GM20431 (cell line): ENCODE results near the gene SLC26A3.

Experiments used
- in situ Hi-C: fragments of 300-500 bp; cut with MseI, MboI; formaldehyde crosslinking; loops from one replicate; pipeline ENCODE4 v1.15.0; 2020; ENCODE audit warnings: low sequenced_read_pairs; ENCODE audit not compliant: unreplicated experiment

The SLC26A3 gene

DNA sequence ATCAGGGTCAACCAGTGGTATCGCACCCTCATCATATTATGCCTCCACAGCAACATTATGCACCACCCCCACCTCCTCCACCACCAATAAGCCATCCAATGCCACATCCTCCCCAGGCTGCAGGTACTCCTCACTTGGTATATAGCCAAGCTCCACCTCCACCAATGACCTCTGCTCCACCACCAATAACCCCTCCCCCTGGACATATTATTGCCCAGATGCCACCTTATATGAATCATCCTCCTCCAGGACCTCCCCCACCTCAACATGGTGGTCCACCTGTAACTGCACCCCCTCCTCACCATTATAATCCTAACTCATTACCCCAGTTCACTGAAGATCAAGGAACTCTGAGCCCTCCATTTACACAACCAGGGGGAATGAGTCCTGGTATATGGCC lies 44.4 kb downstream of the SLC26A3 start:
- in situ Hi-C loops, result no loop called here

DNA sequence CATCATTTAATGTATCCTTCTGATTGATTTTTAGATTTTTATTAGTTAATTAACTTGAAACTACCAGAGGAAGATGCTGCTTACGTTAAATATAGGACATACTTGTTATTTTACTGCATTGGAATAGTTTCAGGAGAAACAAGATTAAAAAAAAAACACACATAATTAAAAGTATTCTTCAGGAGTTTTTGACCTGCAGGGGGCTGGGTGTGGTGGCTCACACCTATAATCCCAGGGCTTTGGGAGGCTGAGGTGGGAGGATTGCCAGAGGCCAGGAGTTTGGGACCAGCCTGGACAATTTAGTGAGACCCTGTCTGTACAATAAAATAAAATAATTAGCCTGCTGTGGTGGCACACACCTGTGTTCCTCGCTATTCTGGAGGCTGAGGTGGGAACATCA lies 48.4 kb downstream of the SLC26A3 start:
- in situ Hi-C loops, result no loop called here

DNA sequence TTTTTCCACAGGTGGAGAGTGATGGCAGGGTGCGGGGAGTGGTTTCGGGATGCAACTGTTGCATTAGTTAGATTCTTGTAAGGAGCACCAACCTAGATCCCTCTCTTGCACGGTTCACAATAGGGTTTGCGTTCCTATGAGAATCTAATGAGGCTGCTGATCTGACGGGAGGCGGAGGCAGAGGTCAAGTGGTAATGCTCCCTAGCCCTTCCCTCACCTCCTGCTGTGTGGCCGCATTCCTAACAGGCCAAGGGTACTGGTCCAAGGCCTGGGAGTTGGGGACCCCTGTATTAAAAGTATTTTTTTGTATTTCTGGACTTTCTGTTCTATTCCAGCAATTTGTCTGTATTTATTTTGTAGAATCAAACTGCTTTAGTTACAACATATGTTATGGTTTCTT lies 51.9 kb downstream of the SLC26A3 start:
- in situ Hi-C loops, result no loop called here

DNA sequence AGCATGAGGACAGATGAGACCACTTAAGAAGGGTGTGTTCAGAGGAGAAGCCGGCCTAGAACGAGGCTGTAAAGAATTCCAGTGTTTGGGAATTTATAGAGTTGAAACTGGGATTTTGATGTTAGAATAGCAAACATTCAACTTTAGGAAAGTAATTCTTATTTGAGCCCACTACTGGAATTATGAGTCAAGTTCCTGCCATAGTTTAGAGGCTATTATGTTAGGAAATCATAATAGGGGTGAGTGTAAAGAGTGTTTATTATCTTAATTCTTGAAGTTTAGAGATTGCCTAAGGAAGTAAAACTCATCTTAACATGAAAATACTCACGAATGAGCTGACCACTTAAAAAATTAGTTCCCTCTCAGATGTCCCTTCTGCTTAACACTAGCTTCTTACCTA lies 57.0 kb downstream of the SLC26A3 start:
- in situ Hi-C loops, result no loop called here

DNA sequence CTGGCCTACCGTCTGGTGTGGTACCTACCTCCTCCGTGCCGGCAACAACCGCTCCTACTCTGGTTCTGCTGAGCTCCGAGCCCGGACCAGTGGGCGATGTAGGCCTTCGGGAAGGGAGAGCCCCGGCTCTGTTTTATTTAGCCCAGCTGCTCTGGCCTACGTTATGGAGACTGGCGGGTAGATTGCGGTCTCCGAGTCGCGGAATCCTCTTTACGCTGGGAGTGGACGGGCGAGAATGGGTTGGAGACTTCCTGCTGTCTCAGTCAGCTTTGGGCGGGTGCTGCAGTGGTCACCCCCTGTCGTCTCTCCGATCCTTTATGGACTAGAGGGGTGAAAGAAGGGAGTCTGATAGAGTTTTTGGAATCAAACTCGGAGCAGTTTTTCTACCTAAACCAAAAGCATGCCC lies 58.7 kb downstream of the SLC26A3 start:
- in situ Hi-C loops, result no loop called here

DNA sequence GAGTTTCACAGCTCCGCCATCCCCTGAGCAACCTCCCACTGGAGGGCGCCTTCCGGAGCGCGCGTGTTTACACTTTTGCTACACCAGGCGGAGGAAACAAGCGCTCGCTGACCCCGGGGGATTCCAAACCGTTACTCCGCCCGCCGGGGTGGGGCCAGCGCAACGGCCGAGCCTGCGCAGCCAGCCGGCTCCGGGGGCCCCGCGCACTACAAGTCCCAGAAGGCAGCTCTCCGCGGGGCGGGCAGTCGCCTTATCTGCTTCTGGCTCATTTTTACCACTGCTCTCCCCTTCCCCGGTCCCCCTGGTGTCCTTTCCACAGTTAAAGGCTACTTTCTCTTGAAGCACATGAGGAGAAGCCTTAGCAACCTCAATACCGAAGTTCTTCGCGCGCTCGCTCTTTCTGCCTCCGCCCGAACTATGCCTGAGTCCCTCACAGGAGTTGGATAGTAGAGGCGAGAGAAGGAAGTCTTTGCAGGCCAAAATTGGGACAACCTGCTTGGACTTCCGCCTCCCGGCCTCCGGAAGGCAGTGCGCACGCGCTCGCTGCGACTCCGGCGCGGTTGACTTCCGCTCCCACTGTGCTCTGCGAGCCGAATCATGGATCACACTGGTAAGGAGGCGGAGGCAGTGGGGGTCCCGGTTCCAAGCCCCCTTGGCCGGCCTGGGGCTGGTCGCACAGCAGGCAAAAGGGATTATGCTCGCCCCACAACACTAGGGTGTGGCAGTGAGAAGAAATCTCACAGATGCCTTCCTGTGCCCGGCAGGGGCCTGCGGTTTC lies 59.3 kb downstream of the SLC26A3 start, which contains the start of gene CBLL1:
TSS of gene CBLL1 (plus strand) at position 576 of the 778 bp plus-strand sequence. CDS start at position 598, 22 bp downstream.
- in situ Hi-C loops, result no loop called here

DNA sequence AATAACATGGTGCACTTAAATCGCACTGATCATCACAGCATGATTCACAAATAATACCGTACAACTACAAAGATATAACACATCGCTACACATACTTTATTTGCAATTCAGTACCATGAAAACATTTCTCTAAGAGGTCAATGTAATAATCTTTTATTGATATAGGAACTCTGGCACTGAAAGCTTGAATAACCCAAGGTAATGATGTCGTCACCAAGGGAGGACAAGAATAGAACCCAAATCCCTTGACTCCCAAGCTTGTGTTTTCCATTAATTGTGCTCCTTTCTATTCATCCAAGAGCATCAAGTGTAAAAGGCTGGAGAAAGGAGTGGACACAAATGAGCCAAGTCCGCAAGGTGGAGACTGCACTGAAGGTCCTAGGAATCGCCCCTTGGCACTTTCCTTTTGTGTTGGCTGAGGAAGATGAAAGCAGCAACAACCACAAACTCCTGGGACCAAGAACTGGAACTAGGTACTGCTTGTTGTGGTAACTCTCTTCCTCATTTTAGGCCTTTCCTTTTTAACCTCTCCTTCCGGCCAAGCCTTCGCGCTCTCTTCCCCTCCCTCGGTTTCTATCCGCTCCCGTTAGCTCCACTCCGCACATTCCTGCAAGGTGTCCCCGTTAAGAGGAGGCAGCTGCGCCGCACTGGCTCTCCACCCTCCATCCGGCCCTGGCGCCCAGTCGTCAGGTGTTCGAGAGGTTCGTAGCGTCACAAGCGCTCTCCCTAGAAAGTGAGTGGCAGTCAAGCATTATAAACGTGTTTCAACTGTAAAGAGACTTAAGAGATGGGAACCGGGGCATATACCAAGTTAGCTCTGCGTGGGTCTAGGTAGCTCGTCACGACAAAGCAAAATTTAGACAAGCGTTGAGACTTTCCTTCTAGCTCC lies 60.1 kb downstream of the SLC26A3 start:
- in situ Hi-C loops, result no loop called here

DNA sequence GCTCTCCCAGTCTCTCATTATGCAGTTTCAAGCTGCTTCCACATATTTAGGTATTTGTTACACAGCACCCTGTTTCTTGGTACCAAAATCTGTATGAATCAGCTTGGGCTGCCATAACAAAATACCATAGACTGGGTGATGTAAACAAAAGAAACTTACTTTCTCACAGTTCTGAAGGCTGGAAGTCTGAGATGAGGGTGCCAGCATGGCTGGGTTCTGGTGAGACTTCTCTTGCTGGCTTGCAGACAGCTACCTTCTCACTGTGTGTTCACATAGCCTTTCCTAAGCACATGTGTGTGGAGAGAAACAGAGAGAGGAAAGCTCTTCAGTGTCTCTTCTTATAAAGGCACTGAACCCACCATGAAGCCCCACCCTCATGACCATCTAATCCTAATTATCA lies 74.7 kb downstream of the SLC26A3 start:
- in situ Hi-C loops, result no loop called here

DNA sequence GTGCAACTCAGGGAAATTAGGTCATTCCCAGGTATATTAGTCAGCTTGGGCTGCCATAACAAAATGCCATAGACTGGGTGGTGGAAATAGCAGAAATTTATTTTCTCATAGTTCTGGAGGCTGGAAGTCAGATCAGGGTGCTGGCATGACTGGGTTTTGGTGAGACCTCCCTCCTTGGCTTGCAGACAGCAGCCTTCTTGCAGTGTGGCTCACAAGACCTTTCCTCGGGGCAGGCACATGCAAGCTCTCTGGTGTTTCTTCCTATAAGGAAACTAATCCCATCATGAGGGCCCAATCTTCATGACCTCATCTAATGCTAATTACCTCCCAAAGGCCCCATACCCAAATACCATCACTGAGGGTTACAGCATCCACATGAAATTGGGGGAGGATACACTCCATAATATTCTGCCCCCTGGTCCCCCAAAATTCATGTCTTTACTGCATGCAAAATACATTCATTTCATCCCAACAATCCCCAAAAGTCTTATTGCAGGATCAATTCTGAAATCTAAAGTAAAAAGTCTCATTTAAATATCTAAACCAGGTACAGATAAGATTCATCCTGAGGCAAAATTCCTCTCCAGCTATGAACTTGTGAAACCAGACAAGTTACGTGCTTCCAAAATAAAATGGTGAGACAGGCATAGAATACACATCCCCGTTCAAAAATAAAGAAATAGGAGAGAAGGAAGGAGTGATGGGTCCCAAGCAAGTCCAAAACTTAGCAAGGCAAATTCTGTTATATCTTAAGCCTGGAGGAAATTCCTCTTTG lies 76.5 kb downstream of the SLC26A3 start:
- in situ Hi-C loops, result no loop called here

DNA sequence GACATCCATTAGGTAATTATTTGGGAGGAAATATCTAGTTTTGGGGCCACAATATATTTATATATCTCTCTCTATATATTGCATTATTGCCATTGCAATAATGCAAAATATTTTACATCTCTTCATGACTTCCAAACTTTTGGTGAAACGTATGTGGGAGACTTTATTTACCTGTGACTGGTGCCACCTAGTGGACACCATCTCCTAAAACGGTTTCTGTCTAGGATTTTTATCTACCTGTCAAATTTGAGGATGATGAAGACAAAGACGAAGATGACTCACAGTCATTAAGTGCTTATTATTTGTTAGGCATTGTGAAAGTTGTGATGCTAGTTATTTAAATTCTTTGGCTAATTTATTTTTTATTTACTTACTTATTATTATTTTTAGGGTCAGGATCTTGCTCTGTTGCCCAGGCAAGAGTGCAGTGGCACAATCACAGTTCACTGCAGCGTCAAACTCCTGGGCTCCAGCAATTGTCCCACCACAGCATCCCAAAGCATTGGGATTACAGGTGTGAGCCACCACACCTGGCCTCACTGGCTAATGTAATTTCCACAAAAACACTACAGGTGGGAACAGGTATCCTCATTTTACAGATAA lies 77.8 kb downstream of the SLC26A3 start:
- in situ Hi-C loops, result no loop called here

DNA sequence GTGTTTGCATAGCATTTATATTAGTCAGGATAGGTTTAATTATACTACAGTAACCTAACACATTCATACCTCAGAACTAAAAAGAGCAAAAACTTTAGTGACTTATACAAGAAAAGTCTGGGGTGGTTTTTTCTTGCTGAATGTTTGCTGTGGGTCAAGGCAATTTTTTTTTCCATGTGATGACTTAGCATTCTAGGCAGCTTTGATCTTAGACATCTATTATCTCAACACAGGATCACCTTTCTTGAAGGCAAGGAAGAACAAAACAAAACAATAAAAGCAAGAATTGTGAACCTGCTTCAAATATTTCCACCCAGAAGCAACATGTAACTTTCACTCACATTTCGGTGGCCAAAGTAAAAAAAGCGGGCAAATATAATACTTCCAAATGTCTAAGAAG lies 79.8 kb downstream of the SLC26A3 start:
- in situ Hi-C loops, result loop anchor here (25.0 kb wide), 1 partner anchor 261 kb away; the partner anchor contains the start of gene GPR22

DNA sequence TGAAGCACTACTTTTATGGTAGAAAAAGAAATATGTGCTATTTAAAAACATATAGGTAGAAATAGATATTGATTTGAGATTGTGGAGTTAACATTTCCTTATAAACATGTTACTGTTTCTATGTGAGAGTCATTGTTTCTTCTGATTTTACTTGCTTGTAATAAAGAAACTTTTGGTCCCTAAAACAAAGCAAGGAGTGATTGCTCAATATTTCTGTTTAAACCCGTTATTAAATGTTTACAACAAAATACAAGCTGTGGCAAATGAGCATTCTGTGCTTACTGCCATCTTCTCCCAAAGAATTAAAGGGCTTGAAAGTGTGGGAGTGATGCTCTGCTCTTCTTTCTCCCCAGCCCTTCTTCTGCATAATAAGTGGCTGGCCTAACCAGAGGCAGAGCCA lies 81.7 kb downstream of the SLC26A3 start:
- in situ Hi-C loops, result loop anchor here (25.0 kb wide), 1 partner anchor 259 kb away; the partner anchor contains the start of gene GPR22

DNA sequence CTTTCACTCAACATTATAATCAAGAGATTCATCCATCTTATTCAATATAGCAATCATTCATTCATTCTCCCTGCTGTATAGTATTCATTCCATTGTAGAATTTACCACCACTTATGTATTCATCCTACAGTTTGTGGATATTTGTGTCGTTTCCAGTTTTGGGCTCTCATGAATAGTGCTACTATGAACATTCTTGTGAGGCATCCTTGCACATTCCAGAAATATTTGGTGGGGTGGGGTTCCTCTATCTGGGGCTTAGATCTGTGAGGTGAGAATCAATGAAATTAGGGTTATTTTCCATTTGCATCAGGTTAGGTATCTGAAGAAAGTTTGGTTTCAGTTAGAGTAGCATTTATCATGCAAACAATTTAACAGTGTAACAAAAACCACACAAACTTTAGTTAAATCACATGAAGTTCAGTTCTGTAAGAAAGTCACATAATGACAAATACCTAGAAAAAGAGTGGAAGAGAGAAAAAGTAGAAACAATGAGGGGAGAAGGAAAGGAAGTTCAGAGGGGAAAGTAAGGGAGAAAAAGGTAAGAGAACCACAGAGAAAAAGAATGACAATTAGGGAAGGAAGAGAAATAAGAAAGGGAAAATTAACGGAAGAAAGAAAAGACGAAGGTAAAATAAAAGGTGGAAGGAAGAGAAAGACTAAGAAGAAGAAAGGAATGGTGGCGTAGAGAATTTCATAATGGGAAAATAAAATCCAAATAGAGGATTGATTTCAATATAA lies 84.4 kb downstream of the SLC26A3 start:
- in situ Hi-C loops, result loop anchor here (25.0 kb wide), 1 partner anchor 256 kb away; the partner anchor contains the start of gene GPR22

DNA sequence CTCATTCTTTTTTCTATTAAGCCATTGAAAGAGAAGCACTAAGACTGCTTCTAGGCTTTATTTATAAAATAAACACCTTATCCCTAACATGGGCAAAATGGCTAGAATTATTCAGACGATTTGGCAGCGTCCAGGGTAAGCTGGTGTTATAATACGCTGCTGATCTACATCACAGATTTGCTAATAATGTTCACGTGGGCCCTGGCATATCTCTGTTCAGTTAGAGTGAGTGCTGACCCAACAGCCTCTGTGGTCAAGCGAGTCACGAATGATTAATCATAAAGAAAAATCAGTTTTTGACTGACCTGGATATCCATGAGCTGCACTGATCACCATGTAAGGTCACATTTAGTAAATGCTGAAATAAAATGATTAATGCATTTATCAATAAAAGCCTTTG lies 87.5 kb downstream of the SLC26A3 start:
- in situ Hi-C loops, result loop anchor here (25.0 kb wide), 1 partner anchor 253 kb away; the partner anchor contains the start of gene GPR22
